T-cell (primary cell): Measurements from ENCODE around the gene PET100. TPM values are rescaled to one million over a fixed set of nuclear protein-coding genes. Genes with fewer than 3 reads are reported as not detected.

Experiments used
- ATAC-seq, 4 experiments: fragments of 200-7000 bp in 3 of 4; fragments of 150-1000 bp in 1 of 4; cut with Tn5 transposase; replicated peaks in 1 of 4; 1 replicate in 3 of 4; 2 replicates in 1 of 4; pipeline ENCODE4 v1.10.0; 2021; ENCODE audit warnings: moderate library complexity in 3 of 4, mild to moderate bottlenecking in 2 of 4, moderate number of reproducible peaks in 1 of 4
- CTCF ChIA-PET, 2 donors: fragments of 300-600 bp; sonication (Branson Sonifier 250); formaldehyde crosslinking; loops; one replicate each; lab custom pipeline; 2022; ENCODE audit warnings: antibody characterized with exemption in 2 of 2; lab: Charles Lee
- POLR2A ChIA-PET, 2 donors: fragments of 300-600 bp; sonication (Branson Sonifier 250); formaldehyde crosslinking; loops; one replicate each; lab custom pipeline; 2022; ENCODE audit warnings: antibody characterized with exemption in 2 of 2; lab: Charles Lee
- DNase-seq, 35 experiments: peaks; one replicate each; pipeline versions ENCODE4 v3.0.0 to v3.0.0-alpha.2; 2013 to 2023
- H3K27ac ChIP-seq: one replicate; pipeline ENCODE4 v1.5.1; 2013; ENCODE audit warnings: low read length
- H3K27me3 ChIP-seq, 2 experiments: replicated peaks in 1 of 2; 1 replicate in 1 of 2; 2 replicates in 1 of 2; pipeline versions ENCODE4 v1.6.1 to v1.7.0; 2013; ENCODE audit warnings: low read length in 1 of 2, mixed read lengths in 1 of 2; ENCODE audit not compliant: control insufficient read depth in 2 of 2, insufficient read depth in 2 of 2; ENCODE audit errors: extremely low read depth in 1 of 2
- H3K36me3 ChIP-seq, 2 donors: 1 replicate in 1 of 2; 2 replicates in 1 of 2; pipeline versions ENCODE4 v1.6.1 to v1.7.0; 2013; ENCODE audit warnings: low read length in 1 of 2; ENCODE audit not compliant: control insufficient read depth in 2 of 2, insufficient read depth in 1 of 2; ENCODE audit errors: extremely low read depth in 1 of 2
- H3K4me1 ChIP-seq, 2 experiments: 1 replicate in 1 of 2; 2 replicates in 1 of 2; pipeline versions ENCODE4 v1.6.1 to v1.7.0; 2013; ENCODE audit warnings: low read length in 2 of 2, mixed read lengths in 1 of 2; ENCODE audit not compliant: insufficient read depth in 2 of 2, control insufficient read depth in 1 of 2; ENCODE audit errors: extremely low read depth in 1 of 2
- H3K4me3 ChIP-seq, 2 donors: 1 replicate in 1 of 2; 2 replicates in 1 of 2; pipeline versions ENCODE4 v1.5.1 to v1.7.0; 2013; ENCODE audit warnings: mild to moderate bottlenecking in 2 of 2, low read length in 1 of 2, moderate library complexity in 1 of 2; ENCODE audit not compliant: control insufficient read depth in 1 of 2; ENCODE audit errors: extremely low read depth in 1 of 2
- H3K9me3 ChIP-seq: 2 replicates; pipeline ENCODE4 v1.7.0; 2013
- H3K27ac Mint-ChIP-seq, 2 donors: one replicate each; pipeline ENCODE4 v1.8.0; 2020 to 2021; ENCODE audit warnings: mild to moderate bottlenecking in 2 of 2, mixed read lengths in 2 of 2
- H3K27me3 Mint-ChIP-seq, 2 donors: one replicate each; pipeline ENCODE4 v1.8.0; 2021 to 2022; ENCODE audit warnings: mixed read lengths in 2 of 2
- H3K36me3 Mint-ChIP-seq: one replicate; pipeline ENCODE4 v1.8.0; 2021; ENCODE audit warnings: mixed read lengths
- H3K4me1 Mint-ChIP-seq, 3 donors: one replicate each; pipeline ENCODE4 v1.8.0; 2020 to 2022; ENCODE audit warnings: mixed read lengths in 3 of 3, mild to moderate bottlenecking in 1 of 3
- H3K4me3 Mint-ChIP-seq, 3 donors: one replicate each; pipeline ENCODE4 v1.8.0; 2020 to 2022; ENCODE audit warnings: mild to moderate bottlenecking in 3 of 3, mixed read lengths in 3 of 3, moderate library complexity in 3 of 3
- H3K9me3 Mint-ChIP-seq, 3 donors: one replicate each; pipeline ENCODE4 v1.8.0; 2020 to 2022; ENCODE audit warnings: mixed read lengths in 3 of 3
- WGBS: methylation state at CpG from one replicate; pipeline ENCODE4 v1.1.5; 2013; ENCODE audit warnings: missing lambda C conversion rate; ENCODE audit not compliant: insufficient coverage; 5-methylcytosine and 5-hydroxymethylcytosine counted together
- total RNA-seq, 35 experiments: library from RNA in 6 of 35; stranded (reverse) in 6 of 35; fragments of 120-200 nt in 1 of 35; gene quantifications; one replicate each; pipeline versions ENCODE4 v1.2.1 to v1.2.4 and lab custom pipeline; 2013 to 2026

PET100 gene
- total RNA-seq, 5 donors from 2014 or later (not counting 1 experiment from before 2014, with no cell fraction given): 105 to 139 (median 110) TPM

DNA sequence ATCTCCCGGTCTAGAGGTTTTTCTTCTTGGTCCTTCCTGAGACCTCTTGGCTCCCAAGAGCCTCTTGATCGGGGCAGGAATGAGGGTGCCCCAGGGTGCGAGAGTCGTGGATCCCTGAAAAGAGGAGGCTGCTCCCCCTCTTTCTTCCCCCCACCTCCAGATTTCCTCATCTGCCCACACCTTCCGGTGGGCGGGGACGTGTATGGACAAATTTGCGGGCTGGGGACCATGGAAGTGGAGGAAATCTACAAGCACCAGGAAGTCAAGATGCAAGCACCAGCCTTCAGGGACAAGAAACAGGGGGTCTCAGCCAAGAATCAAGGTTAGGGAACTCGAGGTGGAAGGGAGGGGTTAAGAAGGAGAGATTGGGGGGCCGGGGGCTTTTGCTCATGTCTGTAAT lies 47.3 kb downstream of the PET100 start, which contains the start of gene MCEMP1:
MCEMP1 (plus strand) TSS at position 237 of the 400 bp plus-strand sequence; CDS start at position 268, 31 bp downstream.
- no peaks in the 10 kb centered on the region for H3K36me3 ChIP-seq
- Mint-ChIP-seq H3K27ac (no peak within 1 kb of the TSS), H3K27me3 (peaks cover 17 to 38% of the 10 kb centered on the region in 2 donors), H3K4me3 (peak within 1 kb of the TSS in 1 of 3 donors; percentile 55), H3K9me3 (no peaks in the 10 kb centered on the region), H3K4me1 (peaks cover 34 to 51% (median 47%) of the 10 kb centered on the region in 3 donors), H3K36me3 (no peaks in the 10 kb centered on the region)
- ChIA-PET POLR2A (interaction anchor here in 1 of 2 donors (0.6 kb wide), 1 partner anchor 21 kb away, joined by 3 read pairs; no protein-coding TSS in a partner anchor), CTCF (no interaction called here)
- peaks cover 0 to 46% of the 10 kb centered on the region in 2 experiments for H3K27me3 ChIP-seq
- no peak within 1 kb of the TSS for H3K27ac ChIP-seq
- DNase-seq: no peak
- ATAC-seq: no peak
- H3K4me3 ChIP-seq: no peak within 1 kb of the TSS
- H3K4me1 ChIP-seq: peaks cover 22 to 39% of the 10 kb centered on the region in 2 experiments
- 15% methylated on average over 2 of the region's 10 CpGs for WGBS
- no peaks in the 10 kb centered on the region for H3K9me3 ChIP-seq

DNA sequence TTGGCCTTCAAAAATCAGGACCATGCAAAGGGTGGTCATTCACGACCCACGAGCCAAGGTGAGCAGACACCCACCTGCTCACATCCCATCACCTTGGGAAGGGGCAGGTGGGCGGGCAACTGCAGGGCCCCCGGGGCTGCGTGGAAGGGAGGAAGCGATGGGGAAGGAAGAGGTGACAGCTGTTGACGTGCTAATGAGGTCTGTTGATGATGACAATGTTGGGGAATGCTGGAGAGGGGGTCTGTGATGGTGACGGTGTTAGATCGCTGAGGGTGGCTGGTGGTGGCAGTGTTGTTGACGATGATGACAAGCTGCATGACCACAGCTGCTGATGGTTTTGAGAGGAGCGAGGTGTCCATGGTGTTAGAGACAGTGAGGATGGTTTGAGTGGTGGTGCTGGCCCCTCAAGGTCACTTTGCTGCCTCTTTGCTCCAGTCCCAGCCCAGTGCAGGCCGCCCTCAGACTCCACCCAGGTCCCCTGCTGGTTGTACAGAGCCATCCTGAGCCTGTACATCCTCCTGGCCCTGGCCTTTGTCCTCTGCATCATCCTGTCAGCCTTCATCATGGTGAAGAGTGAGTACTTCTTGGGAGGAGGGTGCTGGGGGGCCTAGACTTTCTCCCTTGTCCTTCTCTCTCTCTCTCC lies 48.2 kb downstream of the PET100 start:
- Mint-ChIP-seq H3K9me3 (no peaks in the 10 kb centered on the region), H3K27ac (no peak overlapping the region), H3K4me3 (peak overlapping the region in 1 of 3 donors; percentile 4), H3K4me1 (peaks cover 39 to 56% (median 48%) of the 10 kb centered on the region in 3 donors), H3K36me3 (peaks cover 4% of the 10 kb centered on the region), H3K27me3 (peaks cover 15 to 36% of the 10 kb centered on the region in 2 donors)
- Histone ChIP-seq H3K27ac (no peak overlapping the region), H3K27me3 (peaks cover 0 to 41% of the 10 kb centered on the region in 2 experiments), H3K4me3 (no peak overlapping the region), H3K4me1 (peaks cover 22 to 49% of the 10 kb centered on the region in 2 experiments), H3K36me3 (peaks cover 0 to 5% of the 10 kb centered on the region in 2 donors), H3K9me3 (no peaks in the 10 kb centered on the region)
- POLR2A ChIA-PET: no interaction called here
- 43% methylated on average over 7 of the region's 12 CpGs for WGBS
- ATAC-seq (no peak), DNase-seq (no peak)
- CTCF ChIA-PET: interaction anchor here (0.6 to 0.7 kb wide), 3 partner anchors 22 to 160 kb away, joined by 3 to 5 read pairs (median 3); no protein-coding TSS in a partner anchor

DNA sequence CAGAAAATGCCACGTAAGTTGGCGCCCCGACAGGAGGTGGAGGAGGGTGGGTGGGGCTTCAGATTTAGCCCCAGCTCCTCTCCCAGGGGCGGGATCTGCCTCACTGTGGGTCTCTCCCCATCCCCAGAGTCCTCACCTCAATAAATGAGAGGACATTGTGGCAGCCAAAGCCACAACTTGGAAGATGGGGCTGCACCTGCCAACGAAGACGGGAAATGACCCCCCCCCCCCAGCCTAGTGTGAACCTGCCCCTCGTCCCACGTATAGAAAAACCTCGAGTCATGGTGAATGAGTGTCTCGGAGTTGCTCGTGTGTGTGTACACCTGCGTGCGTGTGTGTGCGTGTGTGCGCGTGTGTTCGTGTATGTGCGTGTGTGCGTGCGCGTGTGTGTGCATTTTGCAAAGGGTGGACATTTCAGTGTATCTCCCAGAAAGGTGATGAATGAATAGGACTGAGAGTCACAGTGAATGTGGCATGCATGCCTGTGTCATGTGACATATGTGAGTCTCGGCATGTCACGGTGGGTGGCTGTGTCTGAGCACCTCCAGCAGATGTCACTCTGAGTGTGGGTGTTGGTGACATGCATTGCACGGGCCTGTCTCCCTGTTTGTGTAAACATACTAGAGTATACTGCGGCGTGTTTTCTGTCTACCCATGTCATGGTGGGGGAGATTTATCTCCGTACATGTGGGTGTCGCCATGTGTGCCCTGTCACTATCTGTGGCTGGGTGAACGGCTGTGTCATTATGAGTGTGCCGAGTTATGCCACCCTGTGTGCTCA lies 49.6 kb downstream of the PET100 start:
- CTCF ChIA-PET: interaction anchor here in 1 of 2 donors (0.6 to 0.7 kb wide), 3 partner anchors 27 to 265 kb away, joined by 3 to 4 read pairs (median 3); no protein-coding TSS in a partner anchor
- DNase-seq (peak; percentile 45 to 85 (median 71)), ATAC-seq (peak; percentile 61 to 77 (median 66))
- peaks cover 15 to 30% of the 10 kb centered on the region in 2 donors for H3K27me3 Mint-ChIP-seq
- Histone ChIP-seq H3K27ac (no peak overlapping the region), H3K27me3 (peaks cover 0 to 41% of the 10 kb centered on the region in 2 experiments), H3K9me3 (no peaks in the 10 kb centered on the region), H3K4me1 (peaks cover 22 to 49% of the 10 kb centered on the region in 2 experiments), H3K4me3 (no peak overlapping the region), H3K36me3 (peaks cover 4 to 16% of the 10 kb centered on the region in 2 donors)
- POLR2A ChIA-PET: no interaction called here
- H3K9me3 Mint-ChIP-seq: no peaks in the 10 kb centered on the region
- H3K36me3 Mint-ChIP-seq: peaks cover 5% of the 10 kb centered on the region
- peak overlapping the region in 1 of 2 donors; percentile 68 for H3K27ac Mint-ChIP-seq
- peaks cover 39 to 59% (median 47%) of the 10 kb centered on the region in 3 donors for H3K4me1 Mint-ChIP-seq
- peak overlapping the region; percentile 69 to 92 (median 75) for H3K4me3 Mint-ChIP-seq
- 42% methylated on average over 16 of the region's 30 CpGs for WGBS

DNA sequence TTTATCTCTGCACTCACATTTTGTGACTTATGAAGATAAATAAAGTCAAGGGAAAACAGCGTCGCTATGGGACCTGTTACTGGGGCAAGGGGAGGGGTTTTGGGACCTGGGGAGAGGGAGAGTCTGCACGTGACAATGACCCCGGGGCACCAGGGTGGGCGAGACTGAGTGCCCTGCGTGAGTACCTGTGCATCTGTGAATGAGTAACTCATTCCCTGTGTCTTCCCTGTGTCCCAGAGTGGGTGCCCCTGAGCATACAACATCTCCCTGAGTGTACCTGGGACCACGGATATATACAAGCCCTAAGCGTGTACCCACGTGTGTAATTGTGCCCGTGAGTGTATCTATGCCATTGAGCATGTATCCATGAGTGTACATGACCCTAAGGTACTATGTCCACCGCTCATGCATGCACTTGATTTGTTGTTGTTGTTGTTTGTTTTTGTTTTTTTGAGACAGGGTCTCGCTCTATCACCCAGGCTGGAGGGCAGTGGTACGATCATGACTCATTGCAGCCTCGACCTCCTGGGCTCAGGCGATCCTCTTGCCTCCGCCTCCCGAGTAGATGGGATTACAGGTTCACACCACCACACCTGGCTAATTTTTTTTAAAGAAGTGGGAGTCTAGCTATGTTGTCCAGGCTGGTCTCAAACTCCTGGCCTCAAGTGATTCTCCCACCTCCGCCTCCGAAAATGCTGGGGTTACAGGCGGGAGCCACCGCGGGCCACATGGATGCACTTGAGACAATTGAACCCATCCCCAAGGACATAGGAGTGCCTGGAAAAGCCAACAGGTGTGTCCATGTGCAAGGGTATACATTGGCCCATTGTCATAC lies 50.4 kb downstream of the PET100 start:
- Mint-ChIP-seq H3K27ac (peak overlapping the region; percentile 31 to 34), H3K9me3 (no peaks in the 10 kb centered on the region), H3K36me3 (peaks cover 5% of the 10 kb centered on the region), H3K27me3 (peaks cover 15 to 30% of the 10 kb centered on the region in 2 donors), H3K4me1 (peaks cover 35 to 54% (median 40%) of the 10 kb centered on the region in 3 donors), H3K4me3 (peak overlapping the region; percentile 69 to 92 (median 75))
- Histone ChIP-seq H3K27ac (no peak overlapping the region), H3K4me3 (peak overlapping the region; percentile 50 to 100), H3K27me3 (peaks cover 0 to 38% of the 10 kb centered on the region in 2 experiments), H3K4me1 (peaks cover 19 to 49% of the 10 kb centered on the region in 2 experiments), H3K9me3 (no peaks in the 10 kb centered on the region), H3K36me3 (peaks cover 5 to 16% of the 10 kb centered on the region in 2 donors)
- POLR2A ChIA-PET: interaction anchor here (0.5 to 0.6 kb wide), 3 partner anchors 11 to 380 kb away, joined by 3 to 5 read pairs (median 3); no protein-coding TSS in a partner anchor
- ATAC-seq: no peak
- CTCF ChIA-PET: interaction anchor here in 1 of 2 donors (0.8 to 1.7 kb wide), 8 partner anchors 11 to 224 kb away, joined by 3 to 24 read pairs (median 4); partner anchors contain the start of genes MAP2K7 and RETN
- no peak for DNase-seq
- 50% methylated on average over 13 of the region's 22 CpGs for WGBS

DNA sequence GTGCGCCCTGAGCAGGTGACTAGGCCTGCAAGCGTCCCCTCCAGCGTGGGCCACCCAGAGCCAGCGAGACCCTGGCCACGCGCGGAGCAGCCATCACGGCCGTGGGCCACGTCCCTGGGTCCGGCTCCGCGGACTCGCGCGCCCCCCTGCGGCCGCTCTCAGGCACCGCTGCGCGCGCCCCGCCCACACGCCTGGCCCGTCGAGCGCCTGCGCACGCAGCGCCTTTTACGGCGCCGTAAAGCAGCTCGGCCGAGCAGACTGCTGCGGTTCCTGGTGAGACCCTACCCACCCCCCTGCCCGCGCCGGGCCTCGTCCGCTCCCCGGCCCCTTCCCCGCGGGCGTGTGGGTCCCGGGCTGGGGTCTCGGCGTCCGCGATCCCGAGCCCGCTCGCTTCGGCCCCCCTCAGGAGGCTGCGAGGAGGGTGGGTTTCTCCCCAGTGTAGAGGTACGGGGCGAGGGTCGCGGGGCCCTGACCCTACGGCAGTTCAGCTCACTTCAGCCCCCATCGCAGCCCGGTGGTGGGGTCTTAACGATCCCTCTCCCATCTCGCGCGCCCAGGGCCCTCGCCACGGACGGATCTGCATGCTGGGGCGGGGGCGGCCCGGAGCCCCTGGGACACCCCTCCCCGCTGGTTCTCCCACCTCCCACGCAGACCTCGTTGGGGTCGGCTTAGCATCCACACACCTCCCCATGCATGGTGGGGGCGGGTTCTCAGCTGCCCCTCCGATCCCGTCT lies 51.2 kb downstream of the PET100 start, which contains the start of gene TRAPPC5:
TRAPPC5 (plus strand) TSS at position 228 of the 734 bp plus-strand sequence. CDS start 1,421 bp downstream, outside the sequence.
- under 1% methylated on average over 58 of the region's 79 CpGs for whole genome bisulfite sequencing
- no peaks in the 10 kb centered on the region for H3K9me3 ChIP-seq
- H3K27me3 ChIP-seq: peaks cover 0 to 30% of the 10 kb centered on the region in 2 experiments
- ChIA-PET POLR2A (interaction anchor here (0.5 to 0.7 kb wide), 5 partner anchors 12 to 468 kb away, joined by 3 to 5 read pairs (median 4); no protein-coding TSS in a partner anchor), CTCF (interaction anchor here in 1 of 2 donors (0.6 to 1.7 kb wide), 17 partner anchors 12 to 223 kb away, joined by 3 to 24 read pairs (median 3); partner anchors contain the start of genes MAP2K7, PET100, RETN and XAB2)
- ATAC-seq (peak; percentile 62 to 77 (median 74)), DNase-seq (peak; percentile 67 to 94 (median 80))
- Mint-ChIP-seq H3K27me3 (peaks cover 14 to 28% of the 10 kb centered on the region in 2 donors), H3K27ac (peak within 1 kb of the TSS; percentile 86 to 89), H3K9me3 (no peaks in the 10 kb centered on the region), H3K4me3 (peak within 1 kb of the TSS; percentile 85 to 92 (median 87)), H3K36me3 (peaks cover 12% of the 10 kb centered on the region), H3K4me1 (peaks cover 34 to 55% (median 43%) of the 10 kb centered on the region in 3 donors)
- peak within 1 kb of the TSS; percentile 86 to 100 for H3K4me3 ChIP-seq
- H3K27ac ChIP-seq: peak within 1 kb of the TSS; percentile 78
- peaks cover 8 to 16% of the 10 kb centered on the region in 2 donors for H3K36me3 ChIP-seq
- peaks cover 19 to 49% of the 10 kb centered on the region in 2 experiments for H3K4me1 ChIP-seq
